Neuronal stem cell (in vitro differentiated cells): ENCODE results near the gene TSHR.

Experiments used
- DNase-seq: peaks from one replicate; pipeline ENCODE4 v3.0.0-alpha.2; 2013; ENCODE audit warnings: low spot score
- H2AFZ ChIP-seq: one replicate; pipeline ENCODE4 v1.6.1; 2013; ENCODE audit warnings: mild to moderate bottlenecking, low read length, inconsistent platforms
- H2AK5ac ChIP-seq: 2 replicates; pipeline ENCODE4 v1.6.1; 2013; ENCODE audit warnings: low read depth, mild to moderate bottlenecking, inconsistent platforms, low read length, moderate library complexity, mixed read lengths
- H2BK120ac ChIP-seq: 2 replicates; pipeline ENCODE4 v1.6.1; 2013; ENCODE audit warnings: low read depth, mild to moderate bottlenecking, inconsistent platforms, low read length, moderate library complexity, mixed read lengths
- H2BK12ac ChIP-seq: one replicate; pipeline ENCODE4 v1.6.1; 2013; ENCODE audit warnings: low read length, inconsistent platforms
- H2BK15ac ChIP-seq: 2 replicates; pipeline ENCODE4 v1.6.1; 2013; ENCODE audit warnings: mild to moderate bottlenecking, low read length, inconsistent platforms, mixed read lengths
- H2BK5ac ChIP-seq: one replicate; pipeline ENCODE4 v1.6.1; 2013; ENCODE audit warnings: inconsistent platforms, mild to moderate bottlenecking, low read length, moderate library complexity
- H3K14ac ChIP-seq: one replicate; pipeline ENCODE4 v1.6.1; 2013; ENCODE audit warnings: low read length, inconsistent platforms
- H3K18ac ChIP-seq: 2 replicates; pipeline ENCODE4 v1.6.1; 2013; ENCODE audit warnings: low read length, inconsistent platforms
- H3K23ac ChIP-seq: 2 replicates; pipeline ENCODE4 v1.6.1; 2013; ENCODE audit warnings: low read depth, mild to moderate bottlenecking, mixed read lengths, low read length, inconsistent platforms; ENCODE audit not compliant: poor library complexity
- H3K27ac ChIP-seq: replicated peaks from 3 replicates; pipeline ENCODE4 v1.5.1; 2013; ENCODE audit warnings: low read length, inconsistent platforms
- H3K27me3 ChIP-seq, 3 experiments: 2 replicates each; pipeline ENCODE4 v1.6.1; 2013; ENCODE audit warnings: low read length in 3 of 3, mild to moderate bottlenecking in 2 of 3, inconsistent platforms in 1 of 3, low read depth in 1 of 3, mixed read lengths in 1 of 3, moderate library complexity in 1 of 3; ENCODE audit not compliant: control insufficient read depth in 3 of 3, insufficient read depth in 3 of 3
- H3K36me3 ChIP-seq, 2 donors: replicated peaks in 1 of 2; 2 replicates each; pipeline ENCODE4 v1.6.1; 2013; ENCODE audit warnings: low read length in 2 of 2; ENCODE audit not compliant: control insufficient read depth in 2 of 2, insufficient read depth in 2 of 2
- H3K4ac ChIP-seq: 2 replicates; pipeline ENCODE4 v1.6.1; 2013; ENCODE audit warnings: inconsistent platforms, mild to moderate bottlenecking, low read length, moderate library complexity
- H3K4me1 ChIP-seq, 2 donors: 1 replicate in 1 of 2; 2 replicates in 1 of 2; pipeline ENCODE4 v1.6.1; 2013; ENCODE audit warnings: low read length in 2 of 2, low read depth in 1 of 2; ENCODE audit not compliant: control insufficient read depth in 2 of 2, insufficient read depth in 1 of 2
- H3K4me2 ChIP-seq: one replicate; pipeline ENCODE4 v1.6.1; 2013; ENCODE audit warnings: mild to moderate bottlenecking, low read length, inconsistent platforms; ENCODE audit not compliant: insufficient read depth, poor library complexity, severe bottlenecking
- H3K4me3 ChIP-seq, 2 donors: 2 replicates each; pipeline ENCODE4 v1.5.1; 2013; ENCODE audit warnings: low read length in 2 of 2, mild to moderate bottlenecking in 2 of 2, inconsistent platforms in 1 of 2, moderate library complexity in 1 of 2
- H3K79me1 ChIP-seq: one replicate; pipeline ENCODE4 v1.6.1; 2013; ENCODE audit warnings: low read depth, mild to moderate bottlenecking, inconsistent platforms, low read length, moderate library complexity
- H3K9ac ChIP-seq: one replicate; pipeline ENCODE4 v1.6.1; 2013; ENCODE audit warnings: mild to moderate bottlenecking, low read depth, low read length, inconsistent platforms; ENCODE audit not compliant: poor library complexity
- H3K9me3 ChIP-seq, 2 donors: replicated peaks in 1 of 2; 2 replicates each; pipeline versions ENCODE3 to v1.6.1; 2013; ENCODE audit warnings: low read length in 2 of 2, mild to moderate bottlenecking in 2 of 2, inconsistent platforms in 1 of 2, low read depth in 1 of 2, mixed read lengths in 1 of 2, moderate library complexity in 1 of 2; ENCODE audit not compliant: control insufficient read depth in 2 of 2, insufficient read depth in 1 of 2
- H4K8ac ChIP-seq: one replicate; pipeline ENCODE4 v1.6.1; 2013; ENCODE audit warnings: low read depth, mild to moderate bottlenecking, inconsistent platforms, low read length, moderate library complexity
- H4K91ac ChIP-seq: one replicate; pipeline ENCODE4 v1.6.1; 2013; ENCODE audit warnings: low read length, low read depth, mild to moderate bottlenecking, inconsistent platforms; ENCODE audit not compliant: poor library complexity
- WGBS, 2 donors: extraction: QIAGEN DNeasy Blood & Tissue Kit; methylation state at CpG; one replicate each; pipeline ENCODE4 v1.1.7; 2013; ENCODE audit warnings: missing lambda C conversion rate in 2 of 2, mixed read lengths in 1 of 2; ENCODE audit not compliant: insufficient read length in 2 of 2, insufficient replicate concordance in 1 of 2; ENCODE audit errors: extremely low coverage in 2 of 2; 5-methylcytosine and 5-hydroxymethylcytosine counted together

The TSHR gene

DNA sequence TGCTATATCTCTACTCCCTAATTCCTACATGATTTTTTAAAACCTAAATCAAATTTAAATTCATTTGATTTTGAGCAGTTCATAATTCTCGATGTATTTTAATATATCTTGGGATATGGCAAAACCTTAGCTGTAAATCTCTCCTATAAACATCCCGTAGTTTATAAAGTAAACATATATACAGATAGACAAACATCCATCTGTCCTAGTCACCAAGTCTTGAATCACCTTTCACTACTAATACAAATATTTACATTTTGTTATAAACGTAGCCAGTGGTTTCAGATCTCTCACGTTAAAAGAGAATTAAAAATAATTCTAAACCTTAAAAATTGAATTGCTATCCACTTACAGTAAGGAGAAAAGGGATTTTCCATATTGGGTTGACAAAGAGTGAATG is 107.0 kb downstream of the TSHR start:
- no peak overlapping the region for H3K4me3 ChIP-seq
- H3K27ac ChIP-seq, result no peak overlapping the region
- no peak overlapping the region for H4K91ac ChIP-seq
- H2AFZ ChIP-seq, result no peak overlapping the region
- H2BK15ac ChIP-seq, result no peak overlapping the region
- H3K79me1 ChIP-seq, result no peaks in the 10 kb centered on the region
- H3K4ac ChIP-seq, result no peak overlapping the region
- H3K4me1 ChIP-seq, result no peaks in the 10 kb centered on the region
- H2BK120ac ChIP-seq, result no peak overlapping the region
- no peaks in the 10 kb centered on the region for H3K36me3 ChIP-seq
- WGBS, 2 donors, result no CpG with 5 or more reads among the region's 4 CpGs
- no peak overlapping the region for H2AK5ac ChIP-seq
- no peak overlapping the region for H2BK5ac ChIP-seq
- H3K9ac ChIP-seq, result no peak overlapping the region
- no peak overlapping the region for H3K23ac ChIP-seq
- no peak overlapping the region for H2BK12ac ChIP-seq
- H3K27me3 ChIP-seq, result no peaks in the 10 kb centered on the region
- no peak overlapping the region for H3K14ac ChIP-seq
- no peak overlapping the region for H3K4me2 ChIP-seq
- no peak overlapping the region for H3K18ac ChIP-seq
- no peak overlapping the region for H4K8ac ChIP-seq
- no peak for DNase-seq
- H3K9me3 ChIP-seq, result no peaks in the 10 kb centered on the region

- Histone ChIP-seq H3K79me1 (no peaks in the 10 kb centered on the region), H3K18ac (no peak overlapping the region), H4K91ac (no peak overlapping the region), H2BK15ac (no peak overlapping the region), H3K36me3 (no peaks in the 10 kb centered on the region), H3K27me3 (no peaks in the 10 kb centered on the region), H3K4me1 (no peaks in the 10 kb centered on the region), H3K23ac (no peak overlapping the region), H3K4me2 (no peak overlapping the region), H2AK5ac (no peak overlapping the region), H2BK120ac (no peak overlapping the region), H3K9ac (no peak overlapping the region), H4K8ac (no peak overlapping the region), H2BK5ac (no peak overlapping the region), H3K9me3 (no peaks in the 10 kb centered on the region), H3K4ac (no peak overlapping the region), H2BK12ac (no peak overlapping the region), H2AFZ (no peak overlapping the region), H3K14ac (no peak overlapping the region), H3K4me3 (no peak overlapping the region), H3K27ac (no peak overlapping the region)
- no CpG with 5 or more reads among the region's 4 CpGs for WGBS, 2 donors
- DNase-seq, result no peak
These were observed 107.4 kb downstream of the TSHR start for GRCh38 chr14:81062816-81063215.

GRCh38 chr14:81066672-81067071 is 111.3 kb downstream of the TSHR start:
- H4K8ac ChIP-seq, result no peak overlapping the region
- no peak overlapping the region for H2AFZ ChIP-seq
- H3K4ac ChIP-seq, result no peak overlapping the region
- H3K18ac ChIP-seq, result no peak overlapping the region
- H2BK5ac ChIP-seq, result no peak overlapping the region
- no peak overlapping the region for H2BK15ac ChIP-seq
- H2AK5ac ChIP-seq, result no peak overlapping the region
- no peak overlapping the region for H3K27ac ChIP-seq
- no peaks in the 10 kb centered on the region for H3K79me1 ChIP-seq
- no peaks in the 10 kb centered on the region for H3K27me3 ChIP-seq
- H4K91ac ChIP-seq, result no peak overlapping the region
- H3K9ac ChIP-seq, result no peak overlapping the region
- H3K4me2 ChIP-seq, result no peak overlapping the region
- DNase-seq, result no peak
- no peak overlapping the region for H2BK120ac ChIP-seq
- H3K14ac ChIP-seq, result no peak overlapping the region
- no CpG with 5 or more reads among the region's 1 CpG for WGBS, 2 donors
- H3K23ac ChIP-seq, result no peak overlapping the region
- H2BK12ac ChIP-seq, result no peak overlapping the region
- no peaks in the 10 kb centered on the region for H3K9me3 ChIP-seq
- H3K4me3 ChIP-seq, result no peak overlapping the region
- no peaks in the 10 kb centered on the region for H3K36me3 ChIP-seq
- no peaks in the 10 kb centered on the region for H3K4me1 ChIP-seq

GRCh38 chr14:81067156-81067555 is 111.7 kb downstream of the TSHR start:
- H3K9me3 ChIP-seq, result no peaks in the 10 kb centered on the region
- no peak overlapping the region for H2BK15ac ChIP-seq
- no peak overlapping the region for H3K4me2 ChIP-seq
- DNase-seq, result no peak
- no peak overlapping the region for H3K4ac ChIP-seq
- H2BK12ac ChIP-seq, result no peak overlapping the region
- no peak overlapping the region for H4K8ac ChIP-seq
- no peak overlapping the region for H4K91ac ChIP-seq
- no peak overlapping the region for H3K18ac ChIP-seq
- H2BK120ac ChIP-seq, result no peak overlapping the region
- WGBS, 2 donors, result no CpG with 5 or more reads among the region's 2 CpGs
- no peaks in the 10 kb centered on the region for H3K79me1 ChIP-seq
- H3K27me3 ChIP-seq, result no peaks in the 10 kb centered on the region
- H3K9ac ChIP-seq, result no peak overlapping the region
- H3K4me1 ChIP-seq, result no peaks in the 10 kb centered on the region
- H3K4me3 ChIP-seq, result no peak overlapping the region
- no peak overlapping the region for H2BK5ac ChIP-seq
- H3K14ac ChIP-seq, result no peak overlapping the region
- H3K27ac ChIP-seq, result no peak overlapping the region
- no peak overlapping the region for H3K23ac ChIP-seq
- H2AFZ ChIP-seq, result no peak overlapping the region
- H3K36me3 ChIP-seq, result no peaks in the 10 kb centered on the region
- no peak overlapping the region for H2AK5ac ChIP-seq
